Measurements from ENCODE around the gene SMCP.

- no peak for TF ChIP-seq POLR2A (IDR thresholded peaks at IDR 0.05)
- TF ChIP-seq CTCF (IDR thresholded peaks at IDR 0.05), result no peak
- no peak for TF ChIP-seq EP300 (IDR thresholded peaks at IDR 0.05)
- no peak for TF ChIP-seq POLR2AphosphoS5 (IDR thresholded peaks at IDR 0.05)
These were observed 2.8 kb downstream of the SMCP start for GRCh38 chr1:152880907-152881306.
